Astrocyte (in vitro differentiated cells and primary cell): Measurements from ENCODE around the gene HLA-B. TPM values are rescaled to one million over a fixed set of nuclear protein-coding genes. Genes with fewer than 3 reads are reported as not detected.

Experiments
- DNase-seq: peaks from one replicate; pipeline ENCODE4 v3.0.0-alpha.2; 2010; ENCODE audit warnings: low read depth
- FAIRE-seq: peaks from 2 replicates; lab custom pipeline; 2011; peaks lifted over from hg19 to GRCh38; lab: Jason Lieb, UNC
- H2AFZ ChIP-seq: 2 replicates; pipeline ENCODE4 v1.6.0; 2012; ENCODE audit warnings: low read depth, low read length, inconsistent platforms
- H3K27ac ChIP-seq: 2 replicates; pipeline ENCODE4 v1.5.1; 2011; ENCODE audit warnings: low read depth, low read length, inconsistent platforms
- H3K27me3 ChIP-seq: 2 replicates; pipeline ENCODE4 v1.6.0; 2011; ENCODE audit warnings: low read length, inconsistent platforms; ENCODE audit not compliant: insufficient read depth
- H3K36me3 ChIP-seq: 2 replicates; pipeline ENCODE4 v1.5.1; 2011; ENCODE audit warnings: low read length, inconsistent platforms; ENCODE audit not compliant: insufficient read depth
- H3K4me1 ChIP-seq: 2 replicates; pipeline ENCODE4 v1.5.1; 2011; ENCODE audit warnings: low read length, inconsistent platforms; ENCODE audit not compliant: insufficient read depth
- H3K4me2 ChIP-seq: 2 replicates; pipeline ENCODE4 v1.6.0; 2012; ENCODE audit warnings: low read length, inconsistent platforms
- H3K4me3 ChIP-seq: 2 replicates; pipeline ENCODE4 v1.5.1; 2011; ENCODE audit warnings: low read depth, mild to moderate bottlenecking, low read length, inconsistent platforms; ENCODE audit not compliant: insufficient read depth
- H3K79me2 ChIP-seq: 2 replicates; pipeline ENCODE4 v1.6.0; 2012; ENCODE audit warnings: mild to moderate bottlenecking, low read length, inconsistent platforms; ENCODE audit not compliant: insufficient read depth
- H3K9ac ChIP-seq: 2 replicates; pipeline ENCODE4 v1.6.0; 2012; ENCODE audit warnings: mild to moderate bottlenecking, low read length, inconsistent platforms
- H3K9me3 ChIP-seq: 2 replicates; pipeline ENCODE4 v1.5.1; 2012; ENCODE audit warnings: low read depth, mild to moderate bottlenecking, low read length, inconsistent platforms; ENCODE audit not compliant: insufficient read depth
- H4K20me1 ChIP-seq: 2 replicates; pipeline ENCODE4 v1.6.0; 2012; ENCODE audit warnings: low read length, inconsistent platforms; ENCODE audit not compliant: insufficient read depth
- H3K27ac Mint-ChIP-seq: one replicate; pipeline ENCODE4 v1.8.0; 2021; ENCODE audit warnings: mild to moderate bottlenecking, mixed read lengths; ENCODE audit not compliant: unreplicated experiment
- H3K27me3 Mint-ChIP-seq: one replicate; pipeline ENCODE4 v1.8.0; 2021; ENCODE audit warnings: low read depth, mixed read lengths; ENCODE audit not compliant: unreplicated experiment
- H3K36me3 Mint-ChIP-seq: one replicate; pipeline ENCODE4 v1.8.0; 2021; ENCODE audit warnings: low read depth, mixed read lengths; ENCODE audit not compliant: unreplicated experiment
- H3K4me1 Mint-ChIP-seq: one replicate; pipeline ENCODE4 v1.8.0; 2021; ENCODE audit warnings: low read depth, mixed read lengths; ENCODE audit not compliant: unreplicated experiment
- H3K4me3 Mint-ChIP-seq: one replicate; pipeline ENCODE4 v1.8.0; 2021; ENCODE audit warnings: mild to moderate bottlenecking, moderate library complexity, mixed read lengths; ENCODE audit not compliant: unreplicated experiment
- H3K9me3 Mint-ChIP-seq: one replicate; pipeline ENCODE4 v1.8.0; 2021; ENCODE audit warnings: mild to moderate bottlenecking, mixed read lengths; ENCODE audit not compliant: unreplicated experiment
- CTCF ChIP-seq: IDR thresholded peaks from 2 replicates; pipeline ENCODE4 v1.5.1; 2011; ENCODE audit warnings: low read depth, mild to moderate bottlenecking, inconsistent platforms, low read length, moderate library complexity; ENCODE audit not compliant: insufficient read depth
- EZH2 ChIP-seq: IDR thresholded peaks from 2 replicates; pipeline ENCODE4 v1.6.1; 2012; ENCODE audit warnings: mild to moderate bottlenecking, low read length, inconsistent platforms; ENCODE audit not compliant: insufficient read depth
- microRNA-seq: library from miRNA; unstranded; fragments of <30 nt; microRNA quantifications from one replicate; pipeline ENCODE4 v1.2.0, GENCODE V29; 2020
- total RNA-seq: library from RNA; stranded (reverse); gene quantifications from 2 replicates; pipeline ENCODE4 v1.2.1, GENCODE V29; 2021

The HLA-B gene
- total RNA-seq, 1 donor from 2014 or later, result 1,493 TPM

GRCh38 chr6:31304683-31305082 lies 52.3 kb downstream of the HLA-B start:
- Mint-ChIP-seq H3K4me1 (no peaks in the 10 kb centered on the region), H3K36me3 (peaks cover 3% of the 10 kb centered on the region), H3K27ac (no peak overlapping the region), H3K4me3 (no peak overlapping the region), H3K9me3 (peaks cover 6% of the 10 kb centered on the region), H3K27me3 (peaks cover 35% of the 10 kb centered on the region)
- H3K4me3 ChIP-seq, result no peak overlapping the region
- H3K27me3 ChIP-seq, result peaks cover 27% of the 10 kb centered on the region
- H2AFZ ChIP-seq, result no peak overlapping the region
- no peaks in the 10 kb centered on the region for H3K9me3 ChIP-seq
- no peak for FAIRE-seq
- H3K79me2 ChIP-seq, result no peaks in the 10 kb centered on the region
- no peak for TF ChIP-seq EZH2
- no peak for TF ChIP-seq CTCF
- H4K20me1 ChIP-seq, result no peaks in the 10 kb centered on the region
- no peak overlapping the region for H3K27ac ChIP-seq
- H3K36me3 ChIP-seq, result no peaks in the 10 kb centered on the region
- H3K4me2 ChIP-seq, result no peak overlapping the region
- no peak overlapping the region for H3K9ac ChIP-seq
- H3K4me1 ChIP-seq, result no peaks in the 10 kb centered on the region
- no peak for DNase-seq

Small RNA genes within 50 kb of the gene (microRNA-seq; reads per million reads assigned to microRNA genes)
- 5.2 reads per million, percentile 21 among the genes with 10 or more reads in this experiment for gene MIR6891

Other genes with a start within 250 kb of the HLA-B start
- 4.6 and 6.4 TPM in 2 replicates for gene C6orf15, start 244.6 kb downstream of the HLA-B start, total RNA-seq
- gene PSORS1C1, start 242.4 kb downstream of the HLA-B start, total RNA-seq, result 8.8 and 9.2 TPM in 2 replicates
- 0.22 and 0.27 TPM in 2 replicates for gene CDSN, start 236.7 kb downstream of the HLA-B start, total RNA-seq
- not detected in 2 replicates for gene PSORS1C2, start 218.1 kb downstream of the HLA-B start, total RNA-seq
- 10.2 and 11.5 TPM in 2 replicates for gene CCHCR1, start 199.4 kb downstream of the HLA-B start, total RNA-seq
- 1.5 and 2.5 TPM in 2 replicates for gene TCF19, start 198.6 kb downstream of the HLA-B start, total RNA-seq
- gene POU5F1, start 186.5 kb downstream of the HLA-B start, total RNA-seq, result 5.4 and 6.3 TPM in 2 replicates
- gene HLA-C, start 85.1 kb downstream of the HLA-B start, total RNA-seq, result 587 and 786 TPM in 2 replicates
- 70.0 and 70.6 TPM in 2 replicates for gene MICA, start 46.4 kb upstream of the HLA-B start, total RNA-seq
- gene MICB, start 141.0 kb upstream of the HLA-B start, total RNA-seq, result 4.1 and 5.8 TPM in 2 replicates
- gene MCCD1, start 171.8 kb upstream of the HLA-B start, total RNA-seq, result not detected in 2 replicates
- 284 and 294 TPM in 2 replicates for gene DDX39B, start 184.8 kb upstream of the HLA-B start, total RNA-seq
- 2.6 and 3.4 TPM in 2 replicates for gene ATP6V1G2, start 189.4 kb upstream of the HLA-B start, total RNA-seq
- 18.8 and 20.4 TPM in 2 replicates for gene NFKBIL1, start 190.4 kb upstream of the HLA-B start, total RNA-seq
- not detected in 2 replicates for gene LTA, start 215.1 kb upstream of the HLA-B start, total RNA-seq
- gene TNF, start 218.4 kb upstream of the HLA-B start, total RNA-seq, result 0.79 and 1.2 TPM in 2 replicates
- gene LTB, start 225.2 kb upstream of the HLA-B start, total RNA-seq, result 0.26 and 0.52 TPM in 2 replicates
- not detected in 2 replicates for gene LST1, start 229.1 kb upstream of the HLA-B start, total RNA-seq
- not detected in 2 replicates for gene NCR3, start 235.8 kb upstream of the HLA-B start, total RNA-seq